ENCODE data around the gene IFFO2. TPM values are rescaled to one million over a fixed set of nuclear protein-coding genes. Genes with fewer than 3 reads are reported as not detected.

Gene IFFO2
- total RNA-seq, 1 donor from 2014 or later, result 3.3 TPM

DNA sequence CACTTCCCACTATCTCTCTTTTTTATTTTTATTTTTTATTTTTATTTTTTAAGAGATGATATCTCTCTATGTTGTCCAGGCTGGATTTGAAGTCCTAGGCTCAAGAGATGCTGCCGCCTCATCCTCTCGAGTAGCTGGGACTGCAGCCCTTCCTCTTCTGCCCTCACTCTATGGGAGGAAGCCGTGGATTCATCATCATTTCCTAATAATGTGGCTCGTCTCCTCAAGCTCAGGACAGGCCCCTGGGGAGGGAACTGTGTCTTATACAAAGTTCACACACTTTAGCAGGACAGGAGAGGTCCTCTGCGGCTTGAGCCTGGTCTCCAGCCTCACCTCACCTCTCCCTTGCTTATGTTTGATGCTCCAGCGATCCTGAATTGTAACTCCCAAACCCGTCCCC, 16.5 kb upstream of the IFFO2 start:
- intact Hi-C loops (cut with micrococcal nuclease), result no loop called here
- no peak overlapping the region for H3K4me3 ChIP-seq
- no peaks in the 10 kb centered on the region for H3K9me3 ChIP-seq (replicated peaks)
- no peak for DNase-seq
- no peaks in the 10 kb centered on the region for H3K27me3 ChIP-seq (ENCODE audit: low read depth)
- no peaks in the 10 kb centered on the region for H3K36me3 ChIP-seq
- TF ChIP-seq, protein P1, sequence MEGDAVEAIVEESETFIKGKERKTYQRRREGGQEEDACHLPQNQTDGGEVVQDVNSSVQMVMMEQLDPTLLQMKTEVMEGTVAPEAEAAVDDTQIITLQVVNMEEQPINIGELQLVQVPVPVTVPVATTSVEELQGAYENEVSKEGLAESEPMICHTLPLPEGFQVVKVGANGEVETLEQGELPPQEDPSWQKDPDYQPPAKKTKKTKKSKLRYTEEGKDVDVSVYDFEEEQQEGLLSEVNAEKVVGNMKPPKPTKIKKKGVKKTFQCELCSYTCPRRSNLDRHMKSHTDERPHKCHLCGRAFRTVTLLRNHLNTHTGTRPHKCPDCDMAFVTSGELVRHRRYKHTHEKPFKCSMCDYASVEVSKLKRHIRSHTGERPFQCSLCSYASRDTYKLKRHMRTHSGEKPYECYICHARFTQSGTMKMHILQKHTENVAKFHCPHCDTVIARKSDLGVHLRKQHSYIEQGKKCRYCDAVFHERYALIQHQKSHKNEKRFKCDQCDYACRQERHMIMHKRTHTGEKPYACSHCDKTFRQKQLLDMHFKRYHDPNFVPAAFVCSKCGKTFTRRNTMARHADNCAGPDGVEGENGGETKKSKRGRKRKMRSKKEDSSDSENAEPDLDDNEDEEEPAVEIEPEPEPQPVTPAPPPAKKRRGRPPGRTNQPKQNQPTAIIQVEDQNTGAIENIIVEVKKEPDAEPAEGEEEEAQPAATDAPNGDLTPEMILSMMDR (IDR thresholded peaks at IDR 0.05; ENCODE audit: borderline replicate concordance), result no peak
- H3K4me1 ChIP-seq, result peaks cover 10% of the 10 kb centered on the region
- H3K27ac ChIP-seq (replicated peaks), result no peak overlapping the region

DNA sequence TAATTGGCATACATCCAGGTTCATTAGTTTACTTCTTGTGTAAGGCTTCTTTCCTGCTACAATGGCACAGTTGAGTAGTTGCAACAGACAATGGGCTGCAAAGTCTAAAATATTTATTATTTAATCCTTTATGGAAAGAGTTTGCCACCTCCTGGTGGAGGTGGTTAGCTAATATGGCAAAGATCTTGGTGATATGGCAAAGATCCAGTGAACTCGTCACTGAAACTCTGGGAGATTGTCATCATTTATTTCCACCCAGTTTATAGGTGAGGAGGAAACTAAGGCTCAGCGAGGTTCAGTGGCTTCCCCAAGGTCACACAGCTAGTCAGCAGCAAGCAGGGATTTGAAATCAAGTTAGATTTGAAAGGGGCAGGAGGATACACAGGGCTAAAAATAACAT, 16.1 kb upstream of the IFFO2 start:
- H3K4me1 ChIP-seq, result peaks cover 10% of the 10 kb centered on the region
- no peak for DNase-seq
- intact Hi-C loops (cut with micrococcal nuclease), result no loop called here
- no peak overlapping the region for H3K27ac ChIP-seq (replicated peaks)
- H3K9me3 ChIP-seq (replicated peaks), result no peaks in the 10 kb centered on the region
- TF ChIP-seq, protein P1 (IDR thresholded peaks at IDR 0.05; ENCODE audit: borderline replicate concordance), result peak; percentile 55
- H3K27me3 ChIP-seq (ENCODE audit: low read depth), result no peaks in the 10 kb centered on the region
- H3K4me3 ChIP-seq, result no peak overlapping the region
- no peaks in the 10 kb centered on the region for H3K36me3 ChIP-seq

DNA sequence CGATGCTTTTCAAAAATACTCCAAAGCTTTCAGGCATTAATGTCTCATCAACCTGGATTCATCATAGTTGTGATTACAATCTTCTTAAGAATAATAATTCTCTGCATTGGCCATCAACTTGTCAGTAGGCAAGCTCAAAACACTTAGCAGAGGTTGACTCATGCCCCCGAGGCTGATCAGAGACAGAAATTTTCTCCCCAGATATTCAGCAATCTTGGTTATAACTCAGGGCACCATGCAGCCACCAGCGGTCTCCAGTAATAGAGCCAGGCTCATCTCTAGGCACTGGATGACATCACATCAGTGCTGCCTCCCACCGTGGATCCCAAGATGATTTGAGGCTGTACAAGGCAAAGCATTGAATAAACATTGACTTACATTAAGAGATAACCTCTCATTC, 14.3 kb upstream of the IFFO2 start:
- Histone ChIP-seq H3K27ac (replicated peaks) (no peak overlapping the region), H3K36me3 (no peaks in the 10 kb centered on the region), H3K27me3 (ENCODE audit: low read depth) (no peaks in the 10 kb centered on the region), H3K4me3 (no peak overlapping the region), H3K4me1 (peaks cover 10% of the 10 kb centered on the region), H3K9me3 (replicated peaks) (no peaks in the 10 kb centered on the region)
- TF ChIP-seq, protein P1 (IDR thresholded peaks at IDR 0.05; ENCODE audit: borderline replicate concordance), result no peak
- no peak for DNase-seq
- intact Hi-C loops (cut with micrococcal nuclease), result no loop called here

DNA sequence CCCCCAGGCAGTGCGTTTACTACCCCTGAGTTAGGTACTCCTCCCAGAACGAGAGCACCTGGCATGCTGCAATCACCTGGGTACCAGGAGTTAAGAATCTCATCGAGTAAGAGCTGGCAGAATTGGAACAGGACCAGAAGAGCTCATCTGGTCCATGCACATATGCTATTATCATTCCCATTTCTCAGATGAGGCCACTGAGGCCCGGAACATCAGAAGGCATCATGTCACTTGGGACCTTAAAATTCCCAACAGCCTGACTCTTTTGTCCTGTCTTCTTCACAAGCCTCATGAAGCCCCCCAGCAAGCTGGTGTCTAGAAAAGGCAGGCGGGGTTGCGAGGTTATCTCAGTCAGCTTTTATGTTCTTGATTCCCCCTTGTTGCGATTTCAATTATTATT, 13.9 kb upstream of the IFFO2 start:
- Histone ChIP-seq H3K27ac (replicated peaks) (no peak overlapping the region), H3K4me3 (no peak overlapping the region), H3K4me1 (peaks cover 10% of the 10 kb centered on the region), H3K9me3 (replicated peaks) (no peaks in the 10 kb centered on the region), H3K36me3 (no peaks in the 10 kb centered on the region), H3K27me3 (ENCODE audit: low read depth) (no peaks in the 10 kb centered on the region)
- DNase-seq, result no peak
- intact Hi-C loops (cut with micrococcal nuclease), result no loop called here
- TF ChIP-seq, protein P1 (IDR thresholded peaks at IDR 0.05; ENCODE audit: borderline replicate concordance), result no peak

DNA sequence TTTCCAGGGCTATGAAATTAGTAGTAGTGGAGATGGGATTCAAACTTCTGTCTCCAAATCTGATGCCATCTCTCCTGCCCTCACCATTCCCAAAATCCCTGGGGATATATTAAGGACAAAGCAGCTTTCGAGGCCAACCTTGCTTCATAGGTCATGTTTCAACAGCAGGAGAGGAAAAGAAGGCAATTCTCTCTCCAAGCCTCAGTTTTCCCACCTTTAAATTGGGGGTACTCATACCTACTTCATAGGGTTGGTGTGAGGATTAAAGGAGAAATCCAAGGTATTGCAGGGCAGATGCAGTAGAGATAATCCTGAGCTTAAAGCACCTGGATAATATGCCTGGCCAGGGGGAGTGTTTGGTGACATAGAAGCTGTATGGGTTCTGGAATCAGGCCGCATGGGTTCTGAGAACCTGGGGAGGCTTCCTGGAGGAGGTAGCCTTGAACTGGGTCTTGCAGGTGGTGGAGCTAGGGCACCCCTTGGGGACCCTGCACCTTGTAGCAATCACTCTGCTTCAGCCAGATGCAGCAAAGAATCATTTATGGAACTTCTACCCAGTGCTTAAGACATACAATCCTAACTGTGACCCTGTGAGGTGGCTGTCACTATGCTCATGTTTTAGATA, 10.7 kb upstream of the IFFO2 start:
- TF ChIP-seq, protein P1 (IDR thresholded peaks at IDR 0.05; ENCODE audit: borderline replicate concordance), result no peak
- H3K9me3 ChIP-seq (replicated peaks), result no peaks in the 10 kb centered on the region
- no peak overlapping the region for H3K27ac ChIP-seq (replicated peaks)
- H3K36me3 ChIP-seq, result no peaks in the 10 kb centered on the region
- DNase-seq, result no peak
- no peaks in the 10 kb centered on the region for H3K27me3 ChIP-seq (ENCODE audit: low read depth)
- no peak overlapping the region for H3K4me3 ChIP-seq
- intact Hi-C loops (cut with micrococcal nuclease), result no loop called here
- no peaks in the 10 kb centered on the region for H3K4me1 ChIP-seq

All from left ventricle myocardium inferior (tissue), 1 donor.